GM10266 (cell line): Measurements from ENCODE around the gene NAXD.

ENCODE experiments used
- DNase-seq: peaks from one replicate; pipeline ENCODE4 v3.0.0; 2012; ENCODE audit errors: extremely low spot score
- TF ChIP-seq, protein P1 (sequence below): IDR thresholded peaks from 2 replicates; pipeline ENCODE4 v1.5.1; 2012; ENCODE audit warnings: mild to moderate bottlenecking, low read depth; ENCODE audit not compliant: control insufficient read depth, insufficient read depth; ENCODE audit errors: missing control alignments

NAXD gene

DNA sequence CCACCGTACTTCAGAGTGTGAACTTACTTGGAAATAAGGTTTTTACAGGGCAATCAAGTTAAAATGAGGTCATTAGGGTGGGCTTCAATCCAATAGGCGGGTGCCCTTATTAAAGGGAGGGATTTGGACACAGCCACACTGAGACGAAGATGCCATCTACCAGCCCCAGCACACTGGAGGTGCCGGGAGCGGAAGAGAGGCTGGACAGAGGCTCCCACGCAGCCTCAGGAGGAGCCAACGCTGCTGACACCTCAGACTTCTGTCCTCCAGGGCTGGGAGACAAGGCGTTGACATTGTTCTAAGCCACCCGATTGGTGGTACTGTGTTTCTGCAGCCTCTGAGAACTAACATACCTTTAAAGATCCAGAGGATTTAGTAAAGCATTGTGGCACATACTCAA is 41.2 kb upstream of the NAXD start:
- TF ChIP-seq, protein P1, sequence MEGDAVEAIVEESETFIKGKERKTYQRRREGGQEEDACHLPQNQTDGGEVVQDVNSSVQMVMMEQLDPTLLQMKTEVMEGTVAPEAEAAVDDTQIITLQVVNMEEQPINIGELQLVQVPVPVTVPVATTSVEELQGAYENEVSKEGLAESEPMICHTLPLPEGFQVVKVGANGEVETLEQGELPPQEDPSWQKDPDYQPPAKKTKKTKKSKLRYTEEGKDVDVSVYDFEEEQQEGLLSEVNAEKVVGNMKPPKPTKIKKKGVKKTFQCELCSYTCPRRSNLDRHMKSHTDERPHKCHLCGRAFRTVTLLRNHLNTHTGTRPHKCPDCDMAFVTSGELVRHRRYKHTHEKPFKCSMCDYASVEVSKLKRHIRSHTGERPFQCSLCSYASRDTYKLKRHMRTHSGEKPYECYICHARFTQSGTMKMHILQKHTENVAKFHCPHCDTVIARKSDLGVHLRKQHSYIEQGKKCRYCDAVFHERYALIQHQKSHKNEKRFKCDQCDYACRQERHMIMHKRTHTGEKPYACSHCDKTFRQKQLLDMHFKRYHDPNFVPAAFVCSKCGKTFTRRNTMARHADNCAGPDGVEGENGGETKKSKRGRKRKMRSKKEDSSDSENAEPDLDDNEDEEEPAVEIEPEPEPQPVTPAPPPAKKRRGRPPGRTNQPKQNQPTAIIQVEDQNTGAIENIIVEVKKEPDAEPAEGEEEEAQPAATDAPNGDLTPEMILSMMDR, result no peak
- DNase-seq, result no peak

DNA sequence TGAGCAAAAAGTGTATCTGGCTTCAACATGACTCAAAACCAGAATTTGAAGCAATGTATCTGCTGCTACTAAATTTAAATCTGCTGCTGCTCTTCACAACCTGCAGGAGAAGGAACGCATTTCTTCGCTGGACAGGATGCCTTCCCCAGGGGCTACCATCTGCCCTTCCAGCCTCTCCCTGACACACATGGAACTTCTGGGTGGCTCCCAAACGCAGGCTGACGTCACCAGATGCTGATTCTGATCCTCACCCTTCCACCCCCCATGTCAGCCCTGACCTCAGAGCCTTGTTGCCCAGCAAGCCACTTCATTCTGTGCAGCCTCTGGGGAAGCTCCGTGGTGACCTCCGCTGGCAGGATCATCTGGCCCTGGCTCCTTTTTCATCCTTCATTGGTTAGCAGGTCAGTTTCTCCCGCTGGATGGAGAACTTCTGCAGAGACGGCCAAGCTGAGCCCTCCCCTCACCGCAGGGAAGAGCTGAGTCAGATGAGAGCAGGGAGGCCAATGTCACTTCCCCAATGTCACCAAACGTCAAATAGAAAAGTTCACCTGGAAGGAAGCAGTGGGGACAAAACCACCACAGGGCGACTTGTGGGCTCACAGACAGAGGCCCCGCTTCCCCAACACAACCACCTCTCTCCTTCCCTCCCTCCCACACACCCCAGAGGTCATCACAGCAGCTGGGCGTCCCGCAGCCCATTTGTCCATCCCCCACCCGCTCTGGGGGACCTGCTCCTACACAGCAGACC is 39.8 kb upstream of the NAXD start:
- TF ChIP-seq, protein P1, result peak; percentile 22
- peak; percentile 65 for DNase-seq

DNA sequence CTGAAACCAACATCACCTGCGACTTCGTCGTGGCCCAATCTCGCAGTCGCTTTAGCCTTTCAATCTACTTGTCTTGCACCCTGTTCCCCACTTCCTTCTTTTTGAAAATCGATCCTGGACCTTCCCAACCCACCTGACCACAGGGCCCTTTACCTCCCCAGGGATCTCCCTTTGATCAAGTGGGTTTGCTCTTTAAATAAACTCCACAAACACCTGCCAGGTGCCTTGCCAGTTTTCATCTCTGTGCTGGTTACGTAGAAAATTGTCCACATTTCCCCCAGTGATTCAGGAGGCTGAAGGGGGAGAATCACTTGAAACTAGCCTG is 39.3 kb upstream of the NAXD start:
- DNase-seq, result no peak
- TF ChIP-seq, protein P1, result no peak

DNA sequence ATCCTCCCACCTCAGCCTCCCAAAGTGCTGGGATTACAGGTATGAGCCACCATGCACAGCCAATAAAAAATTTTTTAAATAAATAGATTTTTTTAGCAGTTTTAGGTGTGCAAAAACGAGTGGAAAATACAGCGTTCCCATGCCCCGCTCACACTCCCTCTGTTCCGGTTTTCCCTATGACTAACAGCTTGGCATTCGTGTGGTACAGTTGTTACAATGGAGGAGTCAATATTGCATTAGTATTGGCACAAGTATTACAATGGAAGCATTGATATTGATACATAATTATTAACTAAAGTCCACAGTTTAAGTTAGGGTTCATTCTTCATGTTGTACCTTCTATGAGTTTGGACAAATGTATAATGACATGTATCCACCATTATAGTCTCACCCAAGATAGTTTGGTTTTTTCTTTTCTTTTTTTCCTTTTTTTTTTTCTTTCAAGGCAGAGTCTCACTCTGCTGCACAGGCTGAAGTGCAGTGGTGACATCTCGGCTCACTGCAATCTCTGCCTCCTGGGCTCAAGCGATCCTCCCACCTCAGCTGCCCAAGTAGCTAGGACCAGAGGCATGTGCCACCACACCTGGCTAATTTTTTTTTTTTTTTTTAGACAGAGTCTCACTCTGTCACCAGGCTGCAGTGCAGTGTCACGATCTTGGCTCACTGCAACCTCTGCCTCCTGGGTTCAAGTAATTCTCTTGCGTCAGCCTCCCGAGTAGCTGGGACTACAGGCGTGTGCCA is 38.4 kb upstream of the NAXD start:
- TF ChIP-seq, protein P1, result no peak
- DNase-seq, result no peak

DNA sequence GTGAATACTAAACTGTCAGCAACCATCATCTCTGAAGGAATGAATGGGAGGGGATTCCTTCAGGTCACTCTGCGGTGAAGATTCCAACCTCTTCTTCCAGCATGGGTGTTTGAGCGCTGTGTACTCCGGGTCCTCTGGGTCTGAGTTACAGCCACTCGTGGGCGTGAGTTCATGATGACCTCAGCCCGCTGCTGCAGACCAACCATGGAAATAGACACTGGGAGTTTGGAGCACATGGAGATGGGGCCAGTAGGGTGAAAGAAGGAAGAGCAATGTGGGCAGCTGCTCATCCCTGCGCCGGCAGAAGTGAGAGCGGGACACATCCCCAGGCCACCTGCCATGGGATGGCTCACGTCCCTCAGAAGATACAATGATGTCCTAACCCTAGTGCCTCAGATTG is 37.0 kb upstream of the NAXD start:
- TF ChIP-seq, protein P1, result no peak
- DNase-seq, result no peak

DNA sequence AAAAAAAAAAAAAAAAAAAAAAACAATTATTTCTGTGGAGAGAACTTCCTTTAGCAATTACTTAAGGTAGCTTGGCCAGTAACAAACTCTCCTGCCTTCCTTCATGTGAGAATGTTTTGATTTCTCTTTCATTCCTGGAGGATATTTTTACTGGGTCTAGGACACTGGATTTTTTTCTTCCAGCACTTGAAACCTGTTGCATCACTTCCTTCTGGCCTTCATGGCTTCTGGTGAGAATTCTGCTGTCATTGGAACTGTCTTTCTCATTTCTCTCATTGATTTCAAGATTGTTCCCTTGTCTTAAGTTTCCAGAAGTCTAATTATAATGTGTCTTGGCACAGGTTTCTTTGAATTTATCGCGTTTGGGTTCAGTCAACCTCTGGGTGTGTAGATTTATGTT is 34.5 kb upstream of the NAXD start:
- TF ChIP-seq, protein P1, result no peak
- no peak for DNase-seq

DNA sequence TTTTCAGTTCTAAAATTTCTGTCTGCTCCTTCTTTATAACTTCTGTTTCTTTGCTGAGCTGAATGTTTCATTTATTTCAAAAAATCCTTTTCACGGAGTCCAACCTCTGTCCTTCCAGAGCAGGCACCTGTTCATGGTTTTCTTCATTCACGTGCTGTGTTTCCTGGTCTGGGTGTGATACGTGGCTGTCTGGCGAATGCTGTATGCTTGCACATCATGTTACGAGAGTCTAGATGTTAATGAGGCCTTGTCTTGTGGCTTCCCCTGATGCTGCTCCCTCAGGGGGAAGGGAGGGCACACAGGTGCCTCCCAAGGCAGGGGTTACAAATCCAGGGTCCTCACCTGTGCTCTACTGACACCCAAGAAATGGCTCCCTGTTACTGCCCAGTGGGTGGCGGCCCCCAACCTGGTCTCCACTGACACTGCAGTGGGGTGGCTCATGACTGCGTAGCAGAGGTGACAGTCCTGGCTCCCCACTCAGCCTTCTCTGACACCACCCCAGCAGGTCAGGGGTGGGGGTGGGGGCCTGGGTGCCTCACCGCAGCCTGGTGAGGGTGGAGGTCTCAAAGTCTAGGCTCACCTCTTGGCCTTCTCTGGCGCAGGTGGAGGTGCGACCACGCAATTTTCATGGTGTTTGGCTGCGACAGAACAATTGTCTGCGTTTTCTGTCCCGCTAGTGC is 33.7 kb upstream of the NAXD start:
- TF ChIP-seq, protein P1, result no peak
- no peak for DNase-seq
